Skeletal muscle satellite cell (primary cell): ENCODE measurements around the gene LSM8.

Experiments used
- H3K27me3 ChIP-seq: 2 replicates; pipeline ENCODE4 v1.7.0; 2013; ENCODE audit warnings: low read length; ENCODE audit not compliant: control insufficient read depth, insufficient read depth
- H3K36me3 ChIP-seq: 2 replicates; pipeline ENCODE4 v1.7.0; 2013; ENCODE audit warnings: mild to moderate bottlenecking, control low read depth, low read length; ENCODE audit not compliant: insufficient read depth
- H3K4me1 ChIP-seq: 2 replicates; pipeline ENCODE4 v1.7.0; 2013; ENCODE audit warnings: low read length; ENCODE audit not compliant: control insufficient read depth, insufficient read depth
- H3K4me2 ChIP-seq: 2 replicates; pipeline ENCODE4 v1.7.0; 2013; ENCODE audit warnings: mild to moderate bottlenecking, low read length
- H3K4me3 ChIP-seq: 2 replicates; pipeline ENCODE4 v1.7.0; 2013; ENCODE audit warnings: low read length
- H3K9ac ChIP-seq: 2 replicates; pipeline ENCODE4 v1.7.0; 2013; ENCODE audit warnings: mild to moderate bottlenecking, low read depth, low read length, moderate library complexity
- H3K9me3 ChIP-seq: replicated peaks from 2 replicates; pipeline ENCODE4 v1.7.0; 2013; ENCODE audit warnings: mild to moderate bottlenecking, control low read depth, low read length

The LSM8 gene

GRCh38 chr7:118175740-118176139 lies 8.2 kb upstream of the LSM8 start:
- Histone ChIP-seq H3K27me3 (no peaks in the 10 kb centered on the region), H3K4me2 (no peak overlapping the region), H3K36me3 (no peaks in the 10 kb centered on the region), H3K4me1 (no peaks in the 10 kb centered on the region), H3K9me3 (no peaks in the 10 kb centered on the region), H3K9ac (no peak overlapping the region), H3K4me3 (no peak overlapping the region)

- no peak overlapping the region for H3K4me2 ChIP-seq
- no peaks in the 10 kb centered on the region for H3K27me3 ChIP-seq
- H3K9ac ChIP-seq: no peak overlapping the region
- no peaks in the 10 kb centered on the region for H3K9me3 ChIP-seq
- H3K4me1 ChIP-seq: peaks cover 6% of the 10 kb centered on the region
- H3K4me3 ChIP-seq: no peak overlapping the region
- no peaks in the 10 kb centered on the region for H3K36me3 ChIP-seq
These were observed 4.8 kb upstream of the LSM8 start for GRCh38 chr7:118179191-118179590.

GRCh38 chr7:118182593-118183427 lies 1.2 kb upstream of the LSM8 start:
- H3K27me3 ChIP-seq: no peaks in the 10 kb centered on the region
- peaks cover 2% of the 10 kb centered on the region for H3K36me3 ChIP-seq
- H3K4me2 ChIP-seq: peak overlapping the region; percentile 88
- H3K4me3 ChIP-seq: peak overlapping the region; percentile 79
- peaks cover 17% of the 10 kb centered on the region for H3K4me1 ChIP-seq
- no peaks in the 10 kb centered on the region for H3K9me3 ChIP-seq
- peak overlapping the region; percentile 92 for H3K9ac ChIP-seq

GRCh38 chr7:118183428-118183785 lies 557 bp upstream of the LSM8 start:
- Histone ChIP-seq H3K4me1 (peaks cover 17% of the 10 kb centered on the region), H3K27me3 (no peaks in the 10 kb centered on the region), H3K4me3 (peak overlapping the region; percentile 79), H3K9me3 (no peaks in the 10 kb centered on the region), H3K36me3 (peaks cover 7% of the 10 kb centered on the region), H3K4me2 (peak overlapping the region; percentile 88), H3K9ac (peak overlapping the region; percentile 92)

GRCh38 chr7:118184565-118184940 lies 589 bp downstream of the LSM8 start:
- Histone ChIP-seq H3K9me3 (no peaks in the 10 kb centered on the region), H3K4me2 (peak overlapping the region; percentile 83), H3K4me1 (peaks cover 17% of the 10 kb centered on the region), H3K36me3 (peaks cover 11% of the 10 kb centered on the region), H3K27me3 (no peaks in the 10 kb centered on the region), H3K9ac (peak overlapping the region; percentile 92), H3K4me3 (peak overlapping the region; percentile 79)

GRCh38 chr7:118185163-118185860 lies 1.3 kb downstream of the LSM8 start:
- Histone ChIP-seq H3K4me1 (peaks cover 17% of the 10 kb centered on the region), H3K4me2 (peak overlapping the region; percentile 83), H3K4me3 (peak overlapping the region; percentile 79), H3K9me3 (no peaks in the 10 kb centered on the region), H3K9ac (peak overlapping the region; percentile 92), H3K27me3 (no peaks in the 10 kb centered on the region), H3K36me3 (peaks cover 11% of the 10 kb centered on the region)

- Histone ChIP-seq H3K4me3 (no peak overlapping the region), H3K27me3 (no peaks in the 10 kb centered on the region), H3K9me3 (no peaks in the 10 kb centered on the region), H3K36me3 (peaks cover 11% of the 10 kb centered on the region), H3K4me2 (peak overlapping the region; percentile 83), H3K9ac (no peak overlapping the region), H3K4me1 (peaks cover 17% of the 10 kb centered on the region)
These were observed 2.5 kb downstream of the LSM8 start for GRCh38 chr7:118186501-118186900.

- Histone ChIP-seq H3K9ac (no peak overlapping the region), H3K9me3 (no peaks in the 10 kb centered on the region), H3K36me3 (peaks cover 10% of the 10 kb centered on the region), H3K4me1 (no peaks in the 10 kb centered on the region), H3K4me3 (no peak overlapping the region), H3K4me2 (no peak overlapping the region), H3K27me3 (no peaks in the 10 kb centered on the region)
These were observed 10.6 kb downstream of the LSM8 start for GRCh38 chr7:118194571-118194970.

- H3K4me2 ChIP-seq: no peak overlapping the region
- H3K36me3 ChIP-seq: peaks cover 10% of the 10 kb centered on the region
- H3K9me3 ChIP-seq: no peaks in the 10 kb centered on the region
- no peak overlapping the region for H3K9ac ChIP-seq
- H3K27me3 ChIP-seq: no peaks in the 10 kb centered on the region
- no peak overlapping the region for H3K4me3 ChIP-seq
- H3K4me1 ChIP-seq: no peaks in the 10 kb centered on the region
These were observed 12.0 kb downstream of the LSM8 start for GRCh38 chr7:118195837-118196474.

- Histone ChIP-seq H3K4me1 (no peaks in the 10 kb centered on the region), H3K4me3 (no peak overlapping the region), H3K4me2 (no peak overlapping the region), H3K9me3 (no peaks in the 10 kb centered on the region), H3K27me3 (no peaks in the 10 kb centered on the region), H3K36me3 (no peaks in the 10 kb centered on the region), H3K9ac (no peak overlapping the region)
These were observed 18.1 kb downstream of the LSM8 start for GRCh38 chr7:118202061-118202460.

- H3K9me3 ChIP-seq: no peaks in the 10 kb centered on the region
- no peaks in the 10 kb centered on the region for H3K27me3 ChIP-seq
- peaks cover 5% of the 10 kb centered on the region for H3K4me1 ChIP-seq
- no peaks in the 10 kb centered on the region for H3K36me3 ChIP-seq
- H3K4me3 ChIP-seq: peak overlapping the region; percentile 77
- peak overlapping the region; percentile 76 for H3K9ac ChIP-seq
- H3K4me2 ChIP-seq: peak overlapping the region; percentile 93
These were observed 30.3 kb downstream of the LSM8 start for GRCh38 chr7:118214051-118214832.
